Choroid plexus epithelial cell (primary cell): ENCODE data around the gene NAT9.

ENCODE experiments used
- DNase-seq: peaks from one replicate; pipeline ENCODE4 v3.0.0-alpha.2; 2010; ENCODE audit warnings: low read depth
- H3K4me3 ChIP-seq: 2 replicates; pipeline ENCODE4 v1.5.1; 2011; ENCODE audit warnings: low read depth, mild to moderate bottlenecking, control low read depth, low read length, moderate library complexity
- CTCF ChIP-seq: conservative IDR thresholded peaks from 2 replicates; pipeline ENCODE4 v1.5.1; 2011; ENCODE audit warnings: low read depth, mild to moderate bottlenecking, control low read depth, inconsistent platforms, low read length, moderate library complexity

Gene NAT9

GRCh38 chr17:74797824-74798223, 21.7 kb upstream of the NAT9 start:
- DNase-seq = no peak
- H3K4me3 ChIP-seq = no peak overlapping the region
- TF ChIP-seq CTCF = no peak

GRCh38 chr17:74796866-74797265, 20.7 kb upstream of the NAT9 start:
- DNase-seq = no peak

GRCh38 chr17:74796211-74796610, 20.1 kb upstream of the NAT9 start:
- DNase-seq = no peak
- no peak overlapping the region for H3K4me3 ChIP-seq
- TF ChIP-seq CTCF = no peak

More at GRCh38 chr17:74796866-74797265, 20.7 kb upstream of the NAT9 start:
- no peak overlapping the region for H3K4me3 ChIP-seq
- TF ChIP-seq CTCF = no peak

- no peak overlapping the region for H3K4me3 ChIP-seq
- no peak for DNase-seq
- TF ChIP-seq CTCF = no peak
Observed at GRCh38 chr17:74795327-74796020, 19.3 kb upstream of the NAT9 start.

- TF ChIP-seq CTCF = no peak
- no peak overlapping the region for H3K4me3 ChIP-seq
- no peak for DNase-seq
Observed at GRCh38 chr17:74792586-74793105, 16.5 kb upstream of the NAT9 start.

- no peak for TF ChIP-seq CTCF
- no peak overlapping the region for H3K4me3 ChIP-seq
- no peak for DNase-seq
Observed at GRCh38 chr17:74790161-74791058, 14.3 kb upstream of the NAT9 start.
